SU-DHL-6 (cell line): ENCODE measurements around the gene ATF1.

Experiments used
- H2AFZ ChIP-seq: fragments of 200-600 bp; sonication (generic); 2 replicates; pipeline ENCODE4 v1.6.1; 2014; ENCODE audit warnings: low read depth, mild to moderate bottlenecking, moderate library complexity, mixed read lengths, antibody characterized with exemption, low read length; ENCODE audit not compliant: severe bottlenecking
- H3F3A ChIP-seq: fragments of 200-600 bp; shearing (Covaris generic); 2 replicates; pipeline ENCODE4 v1.6.0; 2016; ENCODE audit warnings: antibody characterized with exemption, mild to moderate bottlenecking; ENCODE audit not compliant: insufficient read depth
- H3K27ac ChIP-seq: fragments of 200-600 bp; sonication (generic); 2 replicates; pipeline ENCODE4 v1.5.1; 2016; ENCODE audit warnings: low read depth, mild to moderate bottlenecking, low read length, moderate library complexity, mixed read lengths
- H3K27me3 ChIP-seq: fragments of 200-600 bp; sonication (generic), shearing (Covaris generic); 2 replicates; pipeline ENCODE4 v1.6.0; 2014; ENCODE audit warnings: mild to moderate bottlenecking, low read length
- H3K36me3 ChIP-seq: fragments of 200-600 bp; sonication (generic); 2 replicates; pipeline ENCODE4 v1.6.1; 2014; ENCODE audit warnings: mild to moderate bottlenecking, low read length, mixed read lengths
- H3K4me2 ChIP-seq: fragments of 300-600, 200-600 bp; shearing (Covaris generic), sonication (generic); 2 replicates; pipeline ENCODE4 v1.6.0; 2014; ENCODE audit warnings: low read length, low read depth, mild to moderate bottlenecking; ENCODE audit not compliant: poor library complexity, severe bottlenecking
- H3K4me3 ChIP-seq: fragments of 200-600 bp; sonication (generic); 2 replicates; pipeline ENCODE4 v1.5.1; 2014; ENCODE audit warnings: antibody characterized with exemption, low read length, mild to moderate bottlenecking, mixed read lengths; ENCODE audit not compliant: insufficient read depth, poor library complexity, severe bottlenecking
- H3K79me2 ChIP-seq: fragments of 200-600 bp; sonication (generic); 2 replicates; pipeline ENCODE4 v1.6.1; 2014; ENCODE audit warnings: mild to moderate bottlenecking, low read length, moderate library complexity; ENCODE audit not compliant: insufficient read depth
- H3K9ac ChIP-seq: fragments of 200-600 bp; sonication (generic); 2 replicates; pipeline ENCODE4 v1.7.0; 2014; ENCODE audit warnings: mild to moderate bottlenecking, low read length
- H3K9me2 ChIP-seq: fragments of 200-600 bp; sonication (generic); replicated peaks from 2 replicates; pipeline ENCODE4 v1.6.1; 2014; ENCODE audit warnings: low read length; ENCODE audit not compliant: insufficient read depth
- H3K9me3 ChIP-seq: fragments of 200-600 bp; sonication (generic); 2 replicates; pipeline ENCODE4 v1.6.1; 2014; ENCODE audit warnings: low read length, mixed read lengths; ENCODE audit not compliant: insufficient read depth
- H4K20me1 ChIP-seq: fragments of 200-600 bp; sonication (generic); 2 replicates; pipeline ENCODE4 v1.6.1; 2014; ENCODE audit warnings: low read depth, mild to moderate bottlenecking, antibody characterized with exemption, low read length, moderate library complexity, mixed read lengths
- CTCF ChIP-seq: fragments of 200-600 bp; sonication (generic); IDR thresholded peaks from one replicate; pipeline ENCODE4 v1.5.1; 2017; ENCODE audit warnings: antibody characterized with exemption, mild to moderate bottlenecking, low read length, moderate library complexity; ENCODE audit not compliant: insufficient read depth, poor library complexity, severe bottlenecking
- EZH2phosphoT487 ChIP-seq: fragments of 200-600 bp; sonication (generic), shearing (Covaris generic); conservative IDR thresholded peaks from 2 replicates; pipeline ENCODE4 v1.6.1; 2018; ENCODE audit warnings: mild to moderate bottlenecking, antibody characterized with exemption, low read length, moderate library complexity, mixed read lengths

ATF1 gene

DNA sequence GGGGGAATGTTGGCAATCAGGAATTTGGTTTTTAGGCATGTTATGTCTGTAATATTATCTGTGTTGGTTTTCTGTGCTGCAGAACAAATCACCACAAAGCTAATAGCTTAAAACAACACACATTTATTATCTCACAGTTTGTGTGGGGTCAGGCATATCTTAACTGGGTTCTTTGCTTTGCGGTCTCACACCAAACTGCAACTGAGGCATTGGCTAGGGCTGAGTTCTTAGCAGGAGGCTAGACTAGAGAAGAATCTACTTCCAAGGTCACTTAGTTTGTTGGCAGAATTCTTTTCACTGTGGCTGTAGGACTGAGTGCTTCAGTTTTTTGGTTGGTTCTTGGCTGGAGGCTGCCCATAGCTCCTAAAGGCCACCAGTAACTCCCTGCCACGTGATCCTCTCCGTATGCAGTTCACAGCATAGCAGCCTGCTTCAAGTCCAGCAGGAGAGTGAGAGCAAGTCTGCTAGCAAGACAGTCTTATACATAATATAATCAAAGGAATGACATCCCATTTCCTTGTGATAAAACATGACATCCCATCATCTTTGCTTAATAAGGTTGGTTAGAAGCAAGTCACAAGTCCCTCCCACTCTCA, 21.6 kb downstream of the ATF1 start:
- Histone ChIP-seq H3K27me3 (no peaks in the 10 kb centered on the region), H4K20me1 (no peaks in the 10 kb centered on the region; the same call in 1 of the 2 replicates), H3F3A (no peaks in the 10 kb centered on the region), H3K9ac (no peak overlapping the region), H3K27ac (no peak overlapping the region), H2AFZ (no peak overlapping the region), H3K36me3 (peaks cover 8% of the 10 kb centered on the region; the same call in 1 of the 2 replicates), H3K4me2 (no peak overlapping the region), H3K9me2 (no peaks in the 10 kb centered on the region), H3K79me2 (0 out of 2 replicates have a peak, but pooled peaks cover 8% of the 10 kb centered on the region), H3K9me3 (no peaks in the 10 kb centered on the region), H3K4me3 (no peak overlapping the region)
- TF ChIP-seq EZH2phosphoT487, result no peak
- TF ChIP-seq CTCF, result no peak

DNA sequence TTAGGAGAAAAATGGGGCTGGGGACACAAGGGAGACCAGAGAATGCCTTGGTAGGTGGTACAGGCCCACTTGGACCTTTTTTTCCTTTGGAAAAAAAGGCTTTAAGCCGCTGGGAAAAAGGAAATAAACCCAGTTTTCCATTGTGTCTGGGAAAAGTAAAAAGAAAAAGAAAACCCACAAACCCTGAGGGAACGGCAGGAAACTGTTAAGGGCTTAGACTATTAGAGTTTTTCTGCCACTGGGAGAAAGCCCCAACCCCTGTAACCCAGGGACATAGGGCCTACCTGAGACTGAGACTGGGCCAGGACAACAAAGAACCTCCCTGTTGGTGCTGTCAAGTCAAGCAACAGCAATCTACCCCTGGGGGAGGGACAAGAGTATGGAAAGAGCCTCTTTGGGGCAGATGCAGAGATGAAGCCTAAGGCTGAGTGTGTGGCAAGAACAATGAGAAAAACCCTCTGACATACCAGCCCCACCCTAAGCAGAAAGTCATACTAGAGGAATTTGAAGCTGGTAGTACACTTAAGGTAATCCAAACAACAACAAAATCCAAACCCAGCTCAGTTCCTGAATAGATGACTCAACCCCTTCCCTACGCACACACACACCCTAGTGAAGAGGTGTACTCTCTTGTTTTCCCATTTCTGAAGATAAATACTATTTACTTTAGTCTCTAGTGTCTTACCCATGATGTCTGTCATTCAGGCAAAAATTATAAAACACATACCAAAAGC, 22.8 kb downstream of the ATF1 start:
- TF ChIP-seq CTCF (no peak), EZH2phosphoT487 (no peak)
- Histone ChIP-seq H2AFZ (no peak overlapping the region), H3K4me2 (no peak overlapping the region), H3F3A (no peaks in the 10 kb centered on the region), H4K20me1 (no peaks in the 10 kb centered on the region; the same call in 1 of the 2 replicates), H3K27ac (no peak overlapping the region), H3K36me3 (0 out of 2 replicates have a peak, but pooled peaks cover 3% of the 10 kb centered on the region), H3K9ac (no peak overlapping the region), H3K9me2 (no peaks in the 10 kb centered on the region), H3K27me3 (no peaks in the 10 kb centered on the region), H3K9me3 (no peaks in the 10 kb centered on the region), H3K79me2 (0 out of 2 replicates have a peak, but pooled peaks cover 8% of the 10 kb centered on the region), H3K4me3 (no peak overlapping the region)

DNA sequence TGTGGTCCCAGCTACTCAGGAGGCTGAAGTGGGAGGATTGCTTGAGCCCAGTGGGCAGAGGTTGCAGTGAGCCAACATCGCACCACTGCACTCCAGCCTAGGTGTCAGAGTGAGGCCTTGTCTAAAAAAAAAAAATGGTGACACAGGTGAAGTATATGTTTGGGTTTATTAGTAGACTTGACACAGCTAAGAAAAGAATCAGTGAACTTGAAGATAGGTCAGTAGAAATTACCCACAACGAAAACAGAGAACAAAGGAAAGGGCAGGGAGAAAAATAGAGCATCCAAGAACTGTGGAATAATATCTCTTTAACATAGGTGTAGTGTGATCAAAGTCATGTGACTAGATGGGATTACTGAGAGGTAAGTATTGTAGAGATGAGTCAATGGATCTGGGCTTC, 23.7 kb downstream of the ATF1 start:
- H3K27ac ChIP-seq, result no peak overlapping the region
- no peaks in the 10 kb centered on the region for H3K27me3 ChIP-seq
- H3K36me3 ChIP-seq, result no peaks in the 10 kb centered on the region
- peaks cover 12% of the 10 kb centered on the region; the same call in 1 of the 2 replicates for H3K79me2 ChIP-seq
- TF ChIP-seq EZH2phosphoT487, result no peak
- TF ChIP-seq CTCF, result no peak
- no peak overlapping the region for H2AFZ ChIP-seq
- H3F3A ChIP-seq, result no peaks in the 10 kb centered on the region
- no peaks in the 10 kb centered on the region for H3K9me2 ChIP-seq
- H3K4me3 ChIP-seq, result no peak overlapping the region
- H3K9ac ChIP-seq, result no peak overlapping the region
- H3K9me3 ChIP-seq, result no peaks in the 10 kb centered on the region
- H4K20me1 ChIP-seq, result 0 out of 2 replicates have a peak, but pooled peaks cover 3% of the 10 kb centered on the region
- no peak overlapping the region for H3K4me2 ChIP-seq
